Peyer's patch (tissue), 4 donors: Measurements from ENCODE around the gene KMT5B.

Source experiments
- CTCF ChIP-seq, 6 experiments: fragments of 450-650 bp in 4 of 6; fragments of 200-600 bp in 2 of 6; sonication (generic) in 1 of 6; IDR thresholded peaks; one replicate each; pipeline ENCODE4 v1.5.1; 2017 to 2019; ENCODE audit warnings: antibody characterized with exemption in 6 of 6, mild to moderate bottlenecking in 3 of 6, moderate library complexity in 1 of 6
- POLR2A ChIP-seq, 2 donors: fragments of 450-650 bp; IDR thresholded peaks; one replicate each; pipeline ENCODE4 v1.5.1; 2017; ENCODE audit warnings: antibody characterized with exemption in 2 of 2, mild to moderate bottlenecking in 2 of 2, moderate library complexity in 2 of 2

- TF ChIP-seq CTCF (IDR thresholded peaks at IDR 0.05), result no peak
- no peak for TF ChIP-seq POLR2A (IDR thresholded peaks at IDR 0.05)
Observed at GRCh38 chr11:68107689-68108088, 105.4 kb downstream of the KMT5B start.
